GM23248 (cell line): ENCODE data around the gene SLC35E2B. TPM values are rescaled to one million over a fixed set of nuclear protein-coding genes. Genes with fewer than 3 reads are reported as not detected.
"Not testable (repeated sequence)": the region's sequence is repeated elsewhere in the genome, so short reads cannot be mapped to it uniquely, and the experiment has no call there.

Source experiments
- DNase-seq: peaks from one replicate; pipeline ENCODE4 v3.0.0-alpha.2; 2015
- H2AFZ ChIP-seq: fragments of 200-600 bp; sonication (generic); 2 replicates; pipeline ENCODE4 v1.6.1; 2016; ENCODE audit warnings: antibody characterized with exemption
- H3F3A ChIP-seq: fragments of 200-600 bp; sonication (generic); 2 replicates; pipeline ENCODE4 v1.6.1; 2016; ENCODE audit warnings: mild to moderate bottlenecking, antibody characterized with exemption, mixed run types; ENCODE audit not compliant: insufficient read depth
- H3K27ac ChIP-seq: fragments of 200-600 bp; sonication (generic); 2 replicates; pipeline ENCODE4 v1.5.1; 2016; ENCODE audit warnings: mild to moderate bottlenecking
- H3K27me3 ChIP-seq: fragments of 200-600 bp; sonication (generic); replicated peaks from 2 replicates; pipeline ENCODE4 v1.6.1; 2016; ENCODE audit warnings: mild to moderate bottlenecking; ENCODE audit not compliant: insufficient read depth
- H3K36me3 ChIP-seq: fragments of 200-600 bp; sonication (generic); 2 replicates; pipeline ENCODE4 v1.6.1; 2016; ENCODE audit warnings: low read depth, mild to moderate bottlenecking
- H3K4me1 ChIP-seq: fragments of 200-600 bp; sonication (generic); 2 replicates; pipeline ENCODE4 v1.6.1; 2016; ENCODE audit warnings: mild to moderate bottlenecking; ENCODE audit not compliant: insufficient read depth
- H3K4me2 ChIP-seq: fragments of 200-600 bp; sonication (generic); one replicate; pipeline ENCODE4 v1.6.1; 2016; ENCODE audit warnings: mild to moderate bottlenecking; ENCODE audit not compliant: unreplicated experiment
- H3K4me3 ChIP-seq: fragments of 200-600 bp; sonication (generic); 2 replicates; pipeline ENCODE4 v1.5.1; 2016; ENCODE audit warnings: mild to moderate bottlenecking
- H3K79me2 ChIP-seq: fragments of 200-600 bp; sonication (generic); 2 replicates; pipeline ENCODE4 v1.6.1; 2016; ENCODE audit warnings: mild to moderate bottlenecking; ENCODE audit not compliant: insufficient read depth
- H3K9ac ChIP-seq: fragments of 200-600 bp; sonication (generic); 2 replicates; pipeline ENCODE4 v1.6.1; 2016; ENCODE audit warnings: mild to moderate bottlenecking
- H3K9me2 ChIP-seq: fragments of 200-600 bp; sonication (generic); 2 replicates; pipeline ENCODE4 v1.6.1; 2016; ENCODE audit warnings: mixed run types, mild to moderate bottlenecking, moderate library complexity; ENCODE audit not compliant: insufficient read depth
- H3K9me3 ChIP-seq: fragments of 200-600 bp; sonication (generic); one replicate; pipeline ENCODE4 v1.6.1; 2017; ENCODE audit warnings: low read depth
- H4K20me1 ChIP-seq: fragments of 200-600 bp; sonication (generic); 2 replicates; pipeline ENCODE4 v1.6.0; 2016; ENCODE audit not compliant: insufficient read depth
- EZH2 ChIP-seq: fragments of 200-600 bp; sonication (generic); IDR thresholded peaks from 2 replicates; pipeline ENCODE4 v1.6.1; 2018; ENCODE audit warnings: antibody characterized with exemption, mild to moderate bottlenecking; ENCODE audit not compliant: insufficient read depth, poor library complexity, severe bottlenecking
- EZH2phosphoT487 ChIP-seq: fragments of 200-600 bp; sonication (generic); IDR thresholded peaks from 2 replicates; pipeline ENCODE4 v1.6.1; 2018; ENCODE audit warnings: antibody characterized with exemption, moderate library complexity, mild to moderate bottlenecking, low read depth; ENCODE audit not compliant: insufficient read depth
- WGBS, 2 experiments: methylation state at CpG; one replicate each; pipeline ENCODE4 v1.1.6; 2015 to 2017; ENCODE audit warnings: low lambda C conversion rate in 2 of 2, low coverage in 1 of 2; ENCODE audit errors: missing lambda C conversion rate in 2 of 2; 5-methylcytosine and 5-hydroxymethylcytosine counted together
- in situ Hi-C: fragments of 300-500 bp; cut with MboI; formaldehyde crosslinking; loops from 2 replicates; pipeline ENCODE4 v1.15.0; 2020
- polyA plus RNA-seq: library from polyadenylated mRNA; unstranded; fragments of >200 nt; fragmentation: Nextera tagmentation; extraction: Ambion mirVana; gene quantifications from 2 replicates; pipeline ENCODE4 v1.2.1, GENCODE V29; 2016
- total RNA-seq: library from RNA; depleted of rRNA; stranded (reverse); fragments of >200 nt; shearing (Covaris generic); gene quantifications from 2 replicates; pipeline ENCODE4 v1.2.3, GENCODE V29; 2014

SLC35E2B gene
- total and polyA plus RNA-seq, 2 experiments from 2014 or later = 23.4 to 32.5 TPM

- in situ Hi-C loops, H3K4me3 ChIP-seq, DNase-seq, H3K9me2 ChIP-seq, H4K20me1 ChIP-seq, H3K4me2 ChIP-seq, H3K36me3 ChIP-seq, H3K9me3 ChIP-seq, H2AFZ ChIP-seq, H3K9ac ChIP-seq, H3K27ac ChIP-seq, H3K79me2 ChIP-seq, H3K27me3 ChIP-seq: not testable (repeated sequence)
- WGBS, 2 experiments = 96 to 97% methylated on average over 17 of the region's 17 CpGs
- Histone ChIP-seq H3F3A (peaks cover 21% of the 10 kb centered on the region), H3K4me1 (peaks cover 18% of the 10 kb centered on the region)
Observed at GRCh38 chr1:1726088-1726487, 33.5 kb upstream of the SLC35E2B start.

GRCh38 chr1:1724035-1724864, 31.7 kb upstream of the SLC35E2B start, which contains the start of gene CDK11A:
Gene CDK11A, minus strand, starts transcription at chr1:1724357. Its CDS starts 1,539 bp downstream, at chr1:1722818.
- 0 to 1% methylated on average over 44 to 50 of the region's 78 CpGs for WGBS, 2 experiments
- H2AFZ ChIP-seq = peak within 1 kb of the TSS; percentile 72; the same call in 1 of the 2 replicates
- H3F3A ChIP-seq = peaks cover 17% of the 10 kb centered on the region
- H3K9me3 ChIP-seq, in situ Hi-C loops, H4K20me1 ChIP-seq, H3K27me3 ChIP-seq, H3K9me2 ChIP-seq: not testable (repeated sequence)
- DNase-seq = peak; percentile 99
- H3K27ac ChIP-seq = peak within 1 kb of the TSS; percentile 85
- peak within 1 kb of the TSS; percentile 86 for H3K9ac ChIP-seq
- peaks cover 11% of the 10 kb centered on the region; the same call in 1 of the 2 replicates for H3K36me3 ChIP-seq
- H3K4me2 ChIP-seq = peak within 1 kb of the TSS; percentile 61
- peak within 1 kb of the TSS; percentile 76 for H3K4me3 ChIP-seq
- peaks cover 15% of the 10 kb centered on the region for H3K79me2 ChIP-seq
- H3K4me1 ChIP-seq = peaks cover 15% of the 10 kb centered on the region

- 76 to 77% methylated on average over 7 of the region's 7 CpGs for WGBS, 2 experiments
- Histone ChIP-seq H3K9me3 (no peaks in the 10 kb centered on the region), H3K9me2 (no peaks in the 10 kb centered on the region), H3K9ac (no peak overlapping the region), H3K4me3 (no peak overlapping the region), H2AFZ (no peak overlapping the region), H4K20me1 (no peaks in the 10 kb centered on the region), H3K36me3 (peaks cover 16% of the 10 kb centered on the region; the same call in 1 of the 2 replicates), H3K79me2 (peaks cover 15% of the 10 kb centered on the region), H3K27me3 (no peaks in the 10 kb centered on the region), H3K4me2 (no peak overlapping the region), H3K4me1 (no peaks in the 10 kb centered on the region), H3F3A (peaks cover 2% of the 10 kb centered on the region; the same call in 1 of the 2 replicates), H3K27ac (no peak overlapping the region)
- TF ChIP-seq EZH2 (no peak), EZH2phosphoT487 (no peak)
- in situ Hi-C loops = no loop called here
- DNase-seq = no peak
Observed at GRCh38 chr1:1721201-1721600, 28.6 kb upstream of the SLC35E2B start.

- H3K36me3 ChIP-seq, H3K9me2 ChIP-seq, H4K20me1 ChIP-seq, H3K4me3 ChIP-seq, H3K4me2 ChIP-seq, H3K4me1 ChIP-seq, H3F3A ChIP-seq, H3K27ac ChIP-seq, H3K9me3 ChIP-seq, DNase-seq, H3K27me3 ChIP-seq, H3K9ac ChIP-seq, in situ Hi-C loops, H3K79me2 ChIP-seq, H2AFZ ChIP-seq: not testable (repeated sequence)
- WGBS, 2 experiments = 82 to 99% methylated on average over 11 to 13 of the region's 18 CpGs
Observed at GRCh38 chr1:1715109-1715883, 22.7 kb upstream of the SLC35E2B start.

GRCh38 chr1:1707897-1708296, 15.3 kb upstream of the SLC35E2B start:
- H3K9ac ChIP-seq, H3F3A ChIP-seq, H3K9me3 ChIP-seq, H3K4me2 ChIP-seq, H3K27me3 ChIP-seq, H3K36me3 ChIP-seq, H2AFZ ChIP-seq, H3K4me1 ChIP-seq, H4K20me1 ChIP-seq, H3K9me2 ChIP-seq, H3K79me2 ChIP-seq, H3K27ac ChIP-seq, in situ Hi-C loops, DNase-seq, H3K4me3 ChIP-seq: not testable (repeated sequence)
- 95 to 100% methylated on average over 1 to 3 of the region's 20 CpGs for WGBS, 2 experiments

GRCh38 chr1:1707241-1707640, 14.6 kb upstream of the SLC35E2B start:
- in situ Hi-C loops, DNase-seq: not testable (repeated sequence)
- WGBS, 2 experiments = 100% methylated on average over 9 of the region's 23 CpGs; no CpG with 5 or more reads in 1 of the 2 experiments

GRCh38 chr1:1705623-1706022, 13.0 kb upstream of the SLC35E2B start:
- DNase-seq, in situ Hi-C loops, H3K9ac ChIP-seq: not testable (repeated sequence)

More at GRCh38 chr1:1707241-1707640, 14.6 kb upstream of the SLC35E2B start:
- not testable (repeated sequence) for H3K27me3 ChIP-seq, H3K27ac ChIP-seq, H4K20me1 ChIP-seq, H3K9ac ChIP-seq, H3K4me2 ChIP-seq, H3K36me3 ChIP-seq, H3K4me1 ChIP-seq, H3K4me3 ChIP-seq, H3K9me2 ChIP-seq, H3K79me2 ChIP-seq, H2AFZ ChIP-seq, H3F3A ChIP-seq, H3K9me3 ChIP-seq

More at GRCh38 chr1:1705623-1706022, 13.0 kb upstream of the SLC35E2B start:
- H3K4me3 ChIP-seq, H3K4me1 ChIP-seq, H3K9me3 ChIP-seq, H3K9me2 ChIP-seq, H2AFZ ChIP-seq, H3K36me3 ChIP-seq, H3F3A ChIP-seq, H4K20me1 ChIP-seq, H3K4me2 ChIP-seq, H3K79me2 ChIP-seq, H3K27ac ChIP-seq, H3K27me3 ChIP-seq: not testable (repeated sequence)
- WGBS, 2 experiments = no CpG with 5 or more reads among the region's 10 CpGs
